ENCODE data around the gene RPS2. TPM values are rescaled to one million over a fixed set of nuclear protein-coding genes. Genes with fewer than 3 reads are reported as not detected.

RPS2 gene
- total RNA-seq, 4 donors from 2014 or later, result 899 to 1,585 (median 1,295) TPM

- no peak for ATAC-seq
Observed at GRCh38 chr16:2001456-2002355, 37.1 kb upstream of the RPS2 start.

GRCh38 chr16:2001035-2001434 is 36.4 kb upstream of the RPS2 start:
- ATAC-seq, result no peak
- Histone ChIP-seq H3K9me3 (no peaks in the 10 kb centered on the region), H3K27ac (no peak overlapping the region), H3K36me3 (peaks cover 0 to 81% of the 10 kb centered on the region in 2 donors), H3K27me3 (no peaks in the 10 kb centered on the region), H3K4me1 (peaks cover 0 to 39% (median 24%) of the 10 kb centered on the region in 3 donors), H3K4me3 (no peak overlapping the region)
- TF ChIP-seq CTCF (IDR thresholded peaks at IDR 0.05) (no peak), POLR2AphosphoS5 (IDR thresholded peaks at IDR 0.05) (no peak), EP300 (IDR thresholded peaks at IDR 0.05) (no peak), POLR2A (IDR thresholded peaks at IDR 0.05) (no peak)
- no CpG with 5 or more reads among the region's 19 CpGs for WGBS, 2 donors (ENCODE audit: low coverage in 1 of 2)

More at GRCh38 chr16:2001456-2002355, 37.1 kb upstream of the RPS2 start:
- no peaks in the 10 kb centered on the region for H3K27me3 ChIP-seq
- no peak overlapping the region for H3K27ac ChIP-seq
- peaks cover 0 to 78% of the 10 kb centered on the region in 2 donors for H3K36me3 ChIP-seq
- TF ChIP-seq POLR2A (IDR thresholded peaks at IDR 0.05), result no peak
- no peak for TF ChIP-seq POLR2AphosphoS5 (IDR thresholded peaks at IDR 0.05)
- no peak for TF ChIP-seq CTCF (IDR thresholded peaks at IDR 0.05)
- no peak for TF ChIP-seq EP300 (IDR thresholded peaks at IDR 0.05)
- peaks cover 0 to 43% (median 24%) of the 10 kb centered on the region in 3 donors for H3K4me1 ChIP-seq
- no peaks in the 10 kb centered on the region for H3K9me3 ChIP-seq
- no peak overlapping the region for H3K4me3 ChIP-seq
- 80% methylated on average over 5 of the region's 53 CpGs; no CpG with 5 or more reads in 1 of the 2 donors for WGBS, 2 donors (ENCODE audit: low coverage in 1 of 2)

GRCh38 chr16:1999866-2000514 is 35.4 kb upstream of the RPS2 start:
- Histone ChIP-seq H3K4me3 (no peak overlapping the region), H3K36me3 (peaks cover 0 to 78% of the 10 kb centered on the region in 2 donors), H3K9me3 (no peaks in the 10 kb centered on the region), H3K27ac (no peak overlapping the region), H3K4me1 (peaks cover 0 to 28% (median 16%) of the 10 kb centered on the region in 3 donors), H3K27me3 (no peaks in the 10 kb centered on the region)
- ATAC-seq, result no peak
- WGBS, 2 donors (ENCODE audit: low coverage in 1 of 2), result 80% methylated on average over 4 of the region's 28 CpGs; no CpG with 5 or more reads in 1 of the 2 donors
- TF ChIP-seq POLR2AphosphoS5 (IDR thresholded peaks at IDR 0.05) (no peak), POLR2A (IDR thresholded peaks at IDR 0.05) (no peak), EP300 (IDR thresholded peaks at IDR 0.05) (no peak), CTCF (IDR thresholded peaks at IDR 0.05) (no peak)

- no peaks in the 10 kb centered on the region for H3K27me3 ChIP-seq
- no CpG with 5 or more reads among the region's 39 CpGs for WGBS, 2 donors (ENCODE audit: low coverage in 1 of 2)
- H3K4me1 ChIP-seq, result peaks cover 0 to 20% (median 12%) of the 10 kb centered on the region in 3 donors
- no peak for ATAC-seq
- TF ChIP-seq CTCF (IDR thresholded peaks at IDR 0.05), result no peak
- TF ChIP-seq POLR2AphosphoS5 (IDR thresholded peaks at IDR 0.05), result no peak
- no peak for TF ChIP-seq EP300 (IDR thresholded peaks at IDR 0.05)
- no peak for TF ChIP-seq POLR2A (IDR thresholded peaks at IDR 0.05)
- no peaks in the 10 kb centered on the region for H3K9me3 ChIP-seq
- no peak overlapping the region for H3K27ac ChIP-seq
- H3K36me3 ChIP-seq, result peaks cover 0 to 72% of the 10 kb centered on the region in 2 donors
- no peak overlapping the region for H3K4me3 ChIP-seq
Observed at GRCh38 chr16:1998852-1999801, 34.5 kb upstream of the RPS2 start.
